Erythroblast (primary cell): ENCODE measurements around the gene ACSL1.

Experiments used
- DNase-seq, 2 experiments: peaks; one replicate each; lab custom pipeline; 2025; lab: John Stamatoyannopoulos, UW
- GATA1 ChIP-seq: IDR thresholded peaks from 2 replicates; pipeline ENCODE4 v1.6.1; 2011; ENCODE audit warnings: low read depth, mild to moderate bottlenecking, control low read depth, low read length, moderate library complexity
- POLR2A ChIP-seq: IDR thresholded peaks from 2 replicates; pipeline ENCODE4 v1.6.1; 2011; ENCODE audit warnings: mild to moderate bottlenecking, low read length

ACSL1 gene

GRCh38 chr4:184825896-184826690 lies at the start of gene ACSL1:
ACSL1 (minus strand) TSS chr4:184825968; CDS start chr4:184803514, 22,454 bp downstream.
- TF ChIP-seq POLR2A (peak; percentile 67), GATA1 (no peak)
- peak; percentile 84 to 91 for DNase-seq

GRCh38 chr4:184873054-184873453 lies 47.3 kb upstream of the ACSL1 start:
- TF ChIP-seq POLR2A (no peak), GATA1 (no peak)
- DNase-seq = no peak

- DNase-seq = no peak
- TF ChIP-seq POLR2A = no peak
- no peak for TF ChIP-seq GATA1
Measured at GRCh38 chr4:184870718-184871117, 45.0 kb upstream of the ACSL1 start.

GRCh38 chr4:184868623-184869022 lies 42.9 kb upstream of the ACSL1 start:
- TF ChIP-seq GATA1 (no peak), POLR2A (no peak)
- no peak for DNase-seq

- DNase-seq = no peak
- no peak for TF ChIP-seq POLR2A
- TF ChIP-seq GATA1 = no peak
Measured at GRCh38 chr4:184863916-184864315, 38.1 kb upstream of the ACSL1 start.

- no peak for DNase-seq
- TF ChIP-seq POLR2A = no peak
- no peak for TF ChIP-seq GATA1
Measured at GRCh38 chr4:184861047-184861446, 35.3 kb upstream of the ACSL1 start.

- no peak for DNase-seq
- TF ChIP-seq GATA1 = no peak
- TF ChIP-seq POLR2A = no peak
Measured at GRCh38 chr4:184860018-184860779, 34.4 kb upstream of the ACSL1 start.

GRCh38 chr4:184857441-184858121 lies 31.8 kb upstream of the ACSL1 start:
- DNase-seq = no peak
- TF ChIP-seq GATA1 = no peak
- no peak for TF ChIP-seq POLR2A

- TF ChIP-seq POLR2A (no peak), GATA1 (no peak)
- DNase-seq = no peak
Measured at GRCh38 chr4:184856277-184856609, 30.5 kb upstream of the ACSL1 start.

GRCh38 chr4:184854673-184855072 lies 28.9 kb upstream of the ACSL1 start:
- no peak for TF ChIP-seq POLR2A
- TF ChIP-seq GATA1 = no peak
- DNase-seq = no peak

GRCh38 chr4:184853436-184853835 lies 27.7 kb upstream of the ACSL1 start:
- no peak for DNase-seq
- no peak for TF ChIP-seq GATA1
- TF ChIP-seq POLR2A = no peak

- no peak for TF ChIP-seq POLR2A
- TF ChIP-seq GATA1 = no peak
- no peak for DNase-seq
Measured at GRCh38 chr4:184851886-184852285, 26.1 kb upstream of the ACSL1 start.

- DNase-seq = no peak
- TF ChIP-seq POLR2A (no peak), GATA1 (no peak)
Measured at GRCh38 chr4:184851200-184851541, 25.4 kb upstream of the ACSL1 start.
